Measurements from ENCODE around the gene MIPOL1. TPM values are rescaled to one million over a fixed set of nuclear protein-coding genes. Genes with fewer than 3 reads are reported as not detected.
A peak's percentile ranks its signal among the peaks of the same experiment; 100 is the strongest.
"Not testable (repeated sequence)": the region's sequence is repeated elsewhere in the genome, so short reads cannot be mapped to it uniquely, and the experiment has no call there.

MIPOL1 gene, protein sequence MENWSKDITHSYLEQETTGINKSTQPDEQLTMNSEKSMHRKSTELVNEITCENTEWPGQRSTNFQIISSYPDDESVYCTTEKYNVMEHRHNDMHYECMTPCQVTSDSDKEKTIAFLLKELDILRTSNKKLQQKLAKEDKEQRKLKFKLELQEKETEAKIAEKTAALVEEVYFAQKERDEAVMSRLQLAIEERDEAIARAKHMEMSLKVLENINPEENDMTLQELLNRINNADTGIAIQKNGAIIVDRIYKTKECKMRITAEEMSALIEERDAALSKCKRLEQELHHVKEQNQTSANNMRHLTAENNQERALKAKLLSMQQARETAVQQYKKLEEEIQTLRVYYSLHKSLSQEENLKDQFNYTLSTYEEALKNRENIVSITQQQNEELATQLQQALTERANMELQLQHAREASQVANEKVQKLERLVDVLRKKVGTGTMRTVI
- not detected in 2 replicates for total RNA-seq

DNA sequence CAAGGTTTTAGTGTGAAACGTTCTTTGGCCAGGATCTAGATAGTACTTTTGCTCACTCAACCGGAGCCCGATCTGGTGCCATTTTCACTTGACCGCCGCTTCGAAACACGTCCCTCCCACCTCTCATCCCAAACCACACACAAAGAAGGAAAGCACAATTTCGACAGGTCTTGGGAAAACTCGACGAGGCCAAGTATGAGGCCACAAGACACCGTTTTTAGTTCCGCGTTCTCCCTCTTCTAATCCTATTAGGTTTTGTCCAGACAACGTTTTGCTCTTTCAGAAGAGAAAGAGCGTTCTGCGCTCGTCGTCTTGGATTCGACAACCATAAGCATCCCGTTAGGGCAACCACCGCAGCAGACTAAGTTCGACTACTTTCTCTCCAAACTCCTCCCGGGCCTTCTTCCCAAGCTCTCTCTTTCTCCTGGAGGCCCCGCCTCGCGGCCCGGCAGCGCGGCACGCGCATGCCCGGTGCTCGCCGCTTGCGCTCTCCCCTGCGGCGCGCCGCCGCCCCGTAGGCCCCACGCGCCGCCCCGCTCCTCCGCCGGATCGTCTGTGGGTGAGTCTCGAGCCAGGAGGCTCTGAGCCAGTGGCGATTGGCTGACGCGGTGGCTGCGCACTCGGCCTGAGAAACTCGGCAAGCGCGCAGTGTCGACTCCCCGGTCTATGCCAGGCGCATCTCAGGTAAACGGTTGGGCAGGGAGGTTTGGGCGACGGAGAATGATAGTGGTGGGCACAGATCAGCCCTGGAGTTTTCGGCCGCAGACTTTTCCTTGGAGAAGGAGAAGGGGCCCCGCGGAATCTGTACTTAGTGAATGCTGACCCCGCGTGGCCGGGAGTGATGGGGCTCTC, at the start of gene MIPOL1:
MIPOL1 (plus strand) TSS at position 517 of the 852 bp plus-strand sequence. CDS start 49,952 bp downstream, outside the sequence.
- peaks cover 13% of the 10 kb centered on the region for H3K27me3 Mint-ChIP-seq (ENCODE audit: low read depth)
- no peak within 1 kb of the TSS for H3K27ac Mint-ChIP-seq
- H3K36me3 Mint-ChIP-seq (ENCODE audit: low read depth), result no peaks in the 10 kb centered on the region
- H3K4me1 Mint-ChIP-seq (ENCODE audit: low read depth), result no peaks in the 10 kb centered on the region
- no peak for DNase-seq (ENCODE audit: low spot score)
- peak within 1 kb of the TSS; percentile 60 for H3K4me3 Mint-ChIP-seq (ENCODE audit: low read depth)
- intact Hi-C loops (cut with micrococcal nuclease), result no loop called here
- no peaks in the 10 kb centered on the region for H3K9me3 Mint-ChIP-seq

DNA sequence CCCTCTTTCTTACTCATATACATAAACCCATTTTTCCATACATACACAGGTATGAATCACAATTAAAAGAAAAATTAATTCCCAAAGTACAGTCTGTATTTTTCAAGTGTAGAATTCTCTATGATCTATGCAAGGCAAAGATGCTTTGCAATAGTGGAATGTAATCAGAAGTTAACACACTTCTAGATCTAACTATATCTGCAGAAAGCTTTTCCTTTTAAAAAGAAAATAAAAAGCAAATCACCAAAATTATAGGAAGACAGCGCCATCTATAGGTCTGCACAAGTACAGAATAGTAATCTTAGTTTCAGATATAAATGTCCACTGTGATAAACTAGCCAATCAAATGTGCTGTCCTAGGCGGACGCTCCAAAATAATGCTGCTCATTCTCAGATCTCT, 47.3 kb upstream of the MIPOL1 start:
- Mint-ChIP-seq H3K27me3 (ENCODE audit: low read depth) (no peaks in the 10 kb centered on the region), H3K9me3 (peaks cover 13% of the 10 kb centered on the region), H3K36me3 (ENCODE audit: low read depth) (no peaks in the 10 kb centered on the region), H3K27ac (no peak overlapping the region), H3K4me1 (ENCODE audit: low read depth) (no peaks in the 10 kb centered on the region), H3K4me3 (ENCODE audit: low read depth) (no peak overlapping the region)
- intact Hi-C loops (cut with micrococcal nuclease), result no loop called here
- no peak for DNase-seq (ENCODE audit: low spot score)

DNA sequence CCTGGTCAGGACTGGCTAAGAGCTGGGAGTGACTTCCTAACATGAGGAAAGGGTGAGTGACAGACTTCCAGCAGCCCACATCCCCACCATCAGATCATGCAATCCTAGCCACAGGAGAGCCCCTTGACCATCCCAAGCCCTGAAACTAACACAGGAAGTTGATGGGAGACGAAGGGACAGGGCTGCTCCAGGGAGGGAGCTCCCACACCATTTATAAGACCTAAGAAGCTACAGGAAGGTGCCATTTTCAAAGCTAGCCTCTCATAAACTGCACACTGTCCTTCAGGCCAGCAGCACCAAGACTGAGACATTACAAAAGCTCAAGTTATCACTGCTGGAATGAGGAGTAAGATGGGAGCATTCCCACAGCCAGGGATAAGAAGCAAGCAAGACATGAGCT, 44.7 kb upstream of the MIPOL1 start:
- Mint-ChIP-seq H3K27ac (no peak overlapping the region), H3K36me3 (ENCODE audit: low read depth) (no peaks in the 10 kb centered on the region), H3K4me1 (ENCODE audit: low read depth) (no peaks in the 10 kb centered on the region), H3K9me3 (peaks cover 14% of the 10 kb centered on the region), H3K4me3 (ENCODE audit: low read depth) (no peak overlapping the region), H3K27me3 (ENCODE audit: low read depth) (no peaks in the 10 kb centered on the region)
- DNase-seq (ENCODE audit: low spot score), result no peak
- intact Hi-C loops (cut with micrococcal nuclease), result no loop called here

DNA sequence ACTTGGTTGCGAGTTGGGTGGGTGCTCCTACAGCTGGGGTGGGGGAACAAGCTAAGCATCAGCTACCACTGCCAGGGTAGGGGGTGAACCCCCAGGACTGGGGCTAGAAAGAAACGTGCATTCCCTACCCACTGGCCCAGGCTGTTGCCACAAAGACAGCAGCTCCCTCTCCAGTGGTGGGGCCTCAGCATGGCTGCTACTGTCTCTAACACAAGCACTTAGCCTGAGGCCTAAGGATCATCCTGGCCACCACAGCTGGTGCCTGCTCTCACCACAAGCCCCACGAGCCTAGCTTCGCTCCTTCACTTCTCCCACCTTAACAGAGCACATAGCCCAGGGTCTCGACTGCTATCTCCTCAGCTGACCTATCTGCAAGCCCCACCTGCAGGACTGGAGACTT, 44.3 kb upstream of the MIPOL1 start:
- H3K27ac Mint-ChIP-seq, result no peak overlapping the region
- no peaks in the 10 kb centered on the region for H3K36me3 Mint-ChIP-seq (ENCODE audit: low read depth)
- no peak overlapping the region for H3K4me3 Mint-ChIP-seq (ENCODE audit: low read depth)
- intact Hi-C loops (cut with micrococcal nuclease), result no loop called here
- peaks cover 14% of the 10 kb centered on the region for H3K9me3 Mint-ChIP-seq
- no peaks in the 10 kb centered on the region for H3K4me1 Mint-ChIP-seq (ENCODE audit: low read depth)
- H3K27me3 Mint-ChIP-seq (ENCODE audit: low read depth), result no peaks in the 10 kb centered on the region
- no peak for DNase-seq (ENCODE audit: low spot score)

DNA sequence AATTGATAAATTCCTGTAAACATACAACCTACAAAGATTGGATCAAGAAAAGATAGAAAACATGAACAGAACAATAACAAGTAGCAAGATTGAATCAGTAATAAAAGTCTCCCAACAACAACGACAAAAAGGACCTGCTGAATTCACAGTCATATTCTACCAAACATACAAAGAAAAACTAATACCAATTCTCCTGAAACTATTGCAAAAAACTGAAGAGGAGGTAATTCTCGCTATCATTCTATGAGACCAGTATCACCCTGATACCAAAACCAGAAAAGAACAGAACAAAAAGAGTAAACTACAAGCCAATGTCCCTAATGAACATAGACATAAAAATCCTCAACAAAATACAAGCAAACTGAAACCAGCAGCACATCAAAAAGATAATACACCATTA, 39.8 kb upstream of the MIPOL1 start:
- H3K27ac Mint-ChIP-seq, result no peak overlapping the region
- H3K36me3 Mint-ChIP-seq (ENCODE audit: low read depth), result no peaks in the 10 kb centered on the region
- no peak for DNase-seq (ENCODE audit: low spot score)
- no peaks in the 10 kb centered on the region for H3K27me3 Mint-ChIP-seq (ENCODE audit: low read depth)
- intact Hi-C loops (cut with micrococcal nuclease), result no loop called here
- H3K4me3 Mint-ChIP-seq (ENCODE audit: low read depth), result no peak overlapping the region
- H3K4me1 Mint-ChIP-seq (ENCODE audit: low read depth), result no peaks in the 10 kb centered on the region
- H3K9me3 Mint-ChIP-seq, result peaks cover 18% of the 10 kb centered on the region

DNA sequence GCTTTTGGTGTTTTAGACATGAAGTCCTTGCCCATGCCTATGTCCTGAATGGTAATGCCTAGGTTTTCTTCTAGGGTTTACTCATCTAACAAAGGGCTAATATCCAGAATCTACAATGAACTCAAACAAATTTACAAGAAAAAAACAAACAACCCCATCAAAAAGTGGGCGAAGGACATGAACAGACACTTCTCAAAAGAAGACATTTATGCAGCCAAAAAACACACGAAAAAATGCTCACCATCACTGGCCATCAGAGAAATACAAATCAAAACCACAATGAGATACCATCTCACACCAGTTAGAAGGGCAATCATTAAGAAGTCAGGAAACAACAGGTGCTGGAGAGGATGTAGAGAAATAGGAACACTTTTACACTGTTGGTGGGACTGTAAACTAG, 35.4 kb upstream of the MIPOL1 start:
- H3K9me3 Mint-ChIP-seq; DNase-seq (ENCODE audit: low spot score); intact Hi-C loops (cut with micrococcal nuclease): not testable (repeated sequence)

DNA sequence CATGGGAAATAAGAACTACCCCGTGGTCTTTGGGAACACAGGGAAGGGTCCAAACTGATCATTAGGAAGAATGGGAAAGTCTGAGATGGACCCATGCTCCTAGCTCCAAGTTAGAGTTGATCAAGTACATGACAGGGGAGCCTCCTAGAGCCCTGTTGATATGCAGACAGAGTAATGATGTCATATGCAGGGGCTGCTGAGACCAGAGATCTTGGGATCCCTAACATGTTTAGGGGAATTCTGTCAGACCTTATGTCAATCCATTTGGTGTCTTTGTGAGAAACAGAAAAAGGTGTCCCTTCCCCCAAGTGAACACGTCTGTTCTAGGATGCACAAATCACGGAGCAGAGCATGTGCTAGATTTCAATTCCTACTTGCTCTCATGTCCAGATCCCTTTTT, 31.9 kb upstream of the MIPOL1 start:
- Mint-ChIP-seq H3K4me3 (ENCODE audit: low read depth) (no peak overlapping the region), H3K27me3 (ENCODE audit: low read depth) (peaks cover 2% of the 10 kb centered on the region)

More for the DNA sequence above, 35.4 kb upstream of the MIPOL1 start:
- H3K4me1 Mint-ChIP-seq (ENCODE audit: low read depth); H3K36me3 Mint-ChIP-seq (ENCODE audit: low read depth); H3K27me3 Mint-ChIP-seq (ENCODE audit: low read depth); H3K4me3 Mint-ChIP-seq (ENCODE audit: low read depth); H3K27ac Mint-ChIP-seq: not testable (repeated sequence)

DNA sequence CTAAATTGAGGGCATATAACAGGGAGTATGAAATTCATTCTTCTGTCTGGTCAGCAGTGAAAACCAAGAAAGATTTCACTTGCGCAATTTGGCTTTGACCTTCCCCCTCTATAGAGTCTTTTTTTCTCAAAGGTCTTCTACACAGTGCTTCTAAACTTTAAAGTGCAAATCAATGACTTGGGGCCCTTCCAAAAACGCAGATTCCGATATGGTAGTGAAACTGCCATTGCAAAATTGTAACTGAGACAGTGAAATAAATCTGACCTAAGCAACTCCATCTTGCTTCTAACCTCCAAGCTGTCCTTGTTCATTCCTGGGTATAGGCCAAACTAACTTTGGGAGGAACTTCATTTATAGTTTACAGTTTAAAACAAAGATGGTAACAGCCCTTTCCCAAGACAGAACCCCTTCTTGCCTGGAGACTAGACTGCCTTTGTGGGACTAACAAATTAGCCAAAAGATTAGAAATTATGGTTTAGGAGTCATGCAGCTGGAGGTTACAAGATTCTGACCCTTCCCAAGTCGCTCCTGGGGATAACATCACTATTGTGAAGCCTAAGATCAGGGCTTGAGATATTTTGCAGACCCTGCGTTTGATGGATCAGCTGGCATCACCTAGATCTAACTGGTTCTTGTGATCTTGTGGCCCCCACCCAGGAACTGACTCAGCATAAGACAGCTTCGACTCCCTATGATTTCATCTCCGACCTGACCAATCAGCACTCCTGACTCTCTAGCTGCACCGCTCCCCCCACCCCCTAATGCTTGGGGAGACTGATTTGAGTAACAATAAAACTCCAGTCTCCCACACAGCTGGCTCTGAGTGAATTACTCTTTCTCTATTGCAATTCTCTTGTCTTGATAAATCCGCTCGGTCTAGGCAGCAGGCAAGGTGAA, 30.3 kb upstream of the MIPOL1 start:
- Mint-ChIP-seq H3K9me3 (no peaks in the 10 kb centered on the region), H3K36me3 (ENCODE audit: low read depth) (no peaks in the 10 kb centered on the region), H3K27ac (no peak overlapping the region), H3K4me3 (ENCODE audit: low read depth) (no peak overlapping the region), H3K4me1 (ENCODE audit: low read depth) (no peaks in the 10 kb centered on the region), H3K27me3 (ENCODE audit: low read depth) (peaks cover 10% of the 10 kb centered on the region)
- intact Hi-C loops (cut with micrococcal nuclease), result no loop called here
- no peak for DNase-seq (ENCODE audit: low spot score)

More for the DNA sequence above, 31.9 kb upstream of the MIPOL1 start:
- DNase-seq (ENCODE audit: low spot score), result no peak
- H3K36me3 Mint-ChIP-seq (ENCODE audit: low read depth), result no peaks in the 10 kb centered on the region
- intact Hi-C loops (cut with micrococcal nuclease), result no loop called here
- no peaks in the 10 kb centered on the region for H3K4me1 Mint-ChIP-seq (ENCODE audit: low read depth)
- no peaks in the 10 kb centered on the region for H3K9me3 Mint-ChIP-seq
- no peak overlapping the region for H3K27ac Mint-ChIP-seq

DNA sequence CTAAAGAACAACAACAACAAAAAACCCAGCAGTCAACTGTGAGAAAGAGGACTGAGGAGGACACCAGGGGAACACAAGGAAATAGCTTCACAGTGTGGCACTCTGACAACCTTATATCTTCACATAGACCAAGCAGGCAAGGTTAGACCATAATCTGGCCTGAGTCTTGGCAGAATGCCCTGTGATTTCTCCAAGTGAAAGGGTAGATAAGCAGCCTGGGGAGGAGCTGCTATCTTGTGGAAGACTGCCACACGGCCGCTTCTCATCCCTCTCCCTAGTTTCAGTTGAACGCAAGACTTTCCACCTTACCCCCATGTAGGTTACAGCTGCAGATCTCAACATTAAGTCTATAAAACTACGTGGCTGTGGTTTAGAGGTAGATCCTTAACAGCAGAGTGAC, 29.0 kb upstream of the MIPOL1 start:
- no peak overlapping the region for H3K27ac Mint-ChIP-seq
- H3K4me1 Mint-ChIP-seq (ENCODE audit: low read depth), result no peaks in the 10 kb centered on the region
- H3K36me3 Mint-ChIP-seq (ENCODE audit: low read depth), result no peaks in the 10 kb centered on the region
- intact Hi-C loops (cut with micrococcal nuclease), result no loop called here
- no peaks in the 10 kb centered on the region for H3K9me3 Mint-ChIP-seq
- no peak overlapping the region for H3K4me3 Mint-ChIP-seq (ENCODE audit: low read depth)
- no peak for DNase-seq (ENCODE audit: low spot score)
- peaks cover 15% of the 10 kb centered on the region for H3K27me3 Mint-ChIP-seq (ENCODE audit: low read depth)

DNA sequence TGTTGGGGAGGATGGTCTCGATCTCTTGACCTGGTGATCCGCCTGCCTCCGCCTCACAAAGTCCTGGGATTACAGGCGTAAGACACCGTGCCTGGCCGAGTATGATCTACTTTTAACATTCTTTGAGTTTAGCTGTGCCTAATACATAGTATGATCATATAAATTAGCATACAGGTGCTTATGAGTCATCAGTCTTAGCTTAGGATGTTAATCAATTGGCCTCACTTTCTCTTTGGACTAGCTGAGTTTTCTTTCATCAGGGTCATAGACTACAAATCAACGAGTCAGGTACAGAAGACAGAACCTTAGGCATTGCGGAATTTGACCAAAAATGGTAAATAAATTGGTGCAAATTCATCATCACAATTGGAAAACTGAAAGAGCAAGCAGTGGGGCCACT, 27.5 kb upstream of the MIPOL1 start:
- H3K4me3 Mint-ChIP-seq (ENCODE audit: low read depth), result no peak overlapping the region
- intact Hi-C loops (cut with micrococcal nuclease), result no loop called here
- no peak overlapping the region for H3K27ac Mint-ChIP-seq
- peaks cover 15% of the 10 kb centered on the region for H3K27me3 Mint-ChIP-seq (ENCODE audit: low read depth)
- no peak for DNase-seq (ENCODE audit: low spot score)
- no peaks in the 10 kb centered on the region for H3K9me3 Mint-ChIP-seq
- H3K36me3 Mint-ChIP-seq (ENCODE audit: low read depth), result no peaks in the 10 kb centered on the region
- H3K4me1 Mint-ChIP-seq (ENCODE audit: low read depth), result no peaks in the 10 kb centered on the region

DNA sequence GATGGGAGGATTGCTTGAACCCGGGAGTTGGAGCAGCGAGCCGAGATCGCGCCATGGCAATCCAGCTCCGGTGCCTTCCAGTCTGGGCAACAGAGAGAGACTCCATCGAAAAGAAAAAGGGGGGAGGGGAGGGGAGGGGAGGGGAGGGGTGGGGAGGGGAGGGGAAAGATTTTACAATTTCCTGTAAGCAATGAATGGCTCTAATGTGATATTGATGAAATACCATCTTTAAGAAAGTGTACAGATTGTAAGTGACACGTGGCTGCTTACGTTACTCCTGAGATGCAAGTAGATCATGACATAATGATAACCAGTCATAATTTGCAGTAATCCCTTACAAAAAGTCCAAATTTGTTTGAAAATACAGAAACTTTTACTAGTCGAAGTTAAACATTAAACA, 26.7 kb upstream of the MIPOL1 start:
- Mint-ChIP-seq H3K27ac (no peak overlapping the region), H3K9me3 (no peaks in the 10 kb centered on the region), H3K27me3 (ENCODE audit: low read depth) (peaks cover 15% of the 10 kb centered on the region), H3K36me3 (ENCODE audit: low read depth) (no peaks in the 10 kb centered on the region), H3K4me3 (ENCODE audit: low read depth) (no peak overlapping the region), H3K4me1 (ENCODE audit: low read depth) (no peaks in the 10 kb centered on the region)
- DNase-seq (ENCODE audit: low spot score), result no peak
- intact Hi-C loops (cut with micrococcal nuclease), result no loop called here

DNA sequence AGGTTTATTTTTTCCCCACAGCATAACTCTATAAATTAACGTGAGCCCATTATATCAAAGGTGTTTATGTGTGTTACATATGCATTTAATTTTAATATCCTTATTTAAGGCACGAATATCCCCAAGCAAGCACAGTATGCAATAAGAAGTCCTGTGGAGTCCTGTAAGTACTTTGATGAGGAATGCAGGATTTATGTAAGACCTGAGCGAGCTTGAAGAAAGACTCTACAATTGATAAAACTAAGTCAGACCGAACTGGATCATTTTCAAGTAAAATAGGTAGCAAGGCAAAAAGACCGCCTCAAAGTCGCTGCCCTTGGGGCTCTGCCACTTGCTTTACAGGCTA, 26.1 kb upstream of the MIPOL1 start:
- Mint-ChIP-seq H3K9me3 (peaks cover 1% of the 10 kb centered on the region), H3K4me1 (ENCODE audit: low read depth) (no peaks in the 10 kb centered on the region), H3K27me3 (ENCODE audit: low read depth) (peaks cover 15% of the 10 kb centered on the region), H3K36me3 (ENCODE audit: low read depth) (no peaks in the 10 kb centered on the region), H3K27ac (no peak overlapping the region), H3K4me3 (ENCODE audit: low read depth) (no peak overlapping the region)
- intact Hi-C loops (cut with micrococcal nuclease), result no loop called here
- no peak for DNase-seq (ENCODE audit: low spot score)

All from activated T-helper 2 cell treated with anti-CD3 and anti-CD28 coated beads, Interferon-gamma antibody, Interleukin-2, Interleukin-4, amounts not matched to agents 10 μg/mL and 5 μg/mL and 100 μg/mL, durations not matched to agents 14 hours and 24 hours and 36 hours (primary cell).